HG03460 (cell line): ENCODE measurements around the gene BHMT2.

ENCODE experiments used
- ATAC-seq: cut with Tn5 transposase; IDR thresholded peaks from one replicate; pipeline ENCODE4 v1.9.1; 2021; ENCODE audit not compliant: unreplicated experiment

BHMT2 gene

GRCh38 chr5:79069488-79070349, at the start of gene BHMT2, which contains the start of gene DMGDH:
TSS of gene BHMT2 (plus strand) at chr5:79069767. CDS start at chr5:79069783, 16 bp downstream.
TSS of gene DMGDH (minus strand) at chr5:79069674. CDS start at chr5:79069620, 54 bp downstream.
- ATAC-seq = no peak

GRCh38 chr5:79020861-79021561, 48.6 kb upstream of the BHMT2 start:
- ATAC-seq = no peak

GRCh38 chr5:79021753-79022152, 47.8 kb upstream of the BHMT2 start:
- no peak for ATAC-seq

GRCh38 chr5:79022771-79023170, 46.8 kb upstream of the BHMT2 start:
- no peak for ATAC-seq

GRCh38 chr5:79023348-79023747, 46.2 kb upstream of the BHMT2 start:
- ATAC-seq = no peak

- ATAC-seq = no peak
Observed at GRCh38 chr5:79023947-79024346, 45.6 kb upstream of the BHMT2 start.

GRCh38 chr5:79025054-79025472, 44.5 kb upstream of the BHMT2 start:
- ATAC-seq = no peak

GRCh38 chr5:79030663-79031484, 38.7 kb upstream of the BHMT2 start:
- no peak for ATAC-seq

GRCh38 chr5:79031485-79031867, 38.1 kb upstream of the BHMT2 start:
- ATAC-seq = no peak

GRCh38 chr5:79032031-79032695, 37.4 kb upstream of the BHMT2 start:
- no peak for ATAC-seq

GRCh38 chr5:79032782-79033181, 36.8 kb upstream of the BHMT2 start:
- no peak for ATAC-seq

- no peak for ATAC-seq
Observed at GRCh38 chr5:79035237-79035636, 34.3 kb upstream of the BHMT2 start.

GRCh38 chr5:79036769-79037168, 32.8 kb upstream of the BHMT2 start:
- no peak for ATAC-seq

- ATAC-seq = no peak
Observed at GRCh38 chr5:79042188-79042587, 27.4 kb upstream of the BHMT2 start.

GRCh38 chr5:79047199-79047598, 22.4 kb upstream of the BHMT2 start:
- ATAC-seq = no peak

- no peak for ATAC-seq
Observed at GRCh38 chr5:79048437-79048836, 21.1 kb upstream of the BHMT2 start.

GRCh38 chr5:79050498-79050897, 19.1 kb upstream of the BHMT2 start:
- ATAC-seq = no peak

GRCh38 chr5:79053321-79053720, 16.2 kb upstream of the BHMT2 start:
- ATAC-seq = no peak

GRCh38 chr5:79055017-79055416, 14.6 kb upstream of the BHMT2 start:
- ATAC-seq = no peak

GRCh38 chr5:79056847-79057246, 12.7 kb upstream of the BHMT2 start:
- no peak for ATAC-seq

GRCh38 chr5:79059674-79060073, 9.9 kb upstream of the BHMT2 start:
- no peak for ATAC-seq
